HG02759 (cell line): Measurements from ENCODE around the gene HES2.
"Not testable (repeated sequence)": the region's sequence is repeated elsewhere in the genome, so short reads cannot be mapped to it uniquely, and the experiment has no call there.

ENCODE experiments used
- ATAC-seq: cut with Tn5 transposase; IDR thresholded peaks from one replicate; pipeline ENCODE4 v1.9.1; 2021; ENCODE audit warnings: mild to moderate bottlenecking, moderate library complexity; ENCODE audit not compliant: unreplicated experiment

Gene HES2, protein sequence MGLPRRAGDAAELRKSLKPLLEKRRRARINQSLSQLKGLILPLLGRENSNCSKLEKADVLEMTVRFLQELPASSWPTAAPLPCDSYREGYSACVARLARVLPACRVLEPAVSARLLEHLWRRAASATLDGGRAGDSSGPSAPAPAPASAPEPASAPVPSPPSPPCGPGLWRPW

GRCh38 chr1:6419804-6420453 lies at the start of gene HES2:
Gene HES2, minus strand, starts transcription at chr1:6419919. Its CDS starts 99 bp downstream, at chr1:6419820.
- ATAC-seq: no peak

DNA sequence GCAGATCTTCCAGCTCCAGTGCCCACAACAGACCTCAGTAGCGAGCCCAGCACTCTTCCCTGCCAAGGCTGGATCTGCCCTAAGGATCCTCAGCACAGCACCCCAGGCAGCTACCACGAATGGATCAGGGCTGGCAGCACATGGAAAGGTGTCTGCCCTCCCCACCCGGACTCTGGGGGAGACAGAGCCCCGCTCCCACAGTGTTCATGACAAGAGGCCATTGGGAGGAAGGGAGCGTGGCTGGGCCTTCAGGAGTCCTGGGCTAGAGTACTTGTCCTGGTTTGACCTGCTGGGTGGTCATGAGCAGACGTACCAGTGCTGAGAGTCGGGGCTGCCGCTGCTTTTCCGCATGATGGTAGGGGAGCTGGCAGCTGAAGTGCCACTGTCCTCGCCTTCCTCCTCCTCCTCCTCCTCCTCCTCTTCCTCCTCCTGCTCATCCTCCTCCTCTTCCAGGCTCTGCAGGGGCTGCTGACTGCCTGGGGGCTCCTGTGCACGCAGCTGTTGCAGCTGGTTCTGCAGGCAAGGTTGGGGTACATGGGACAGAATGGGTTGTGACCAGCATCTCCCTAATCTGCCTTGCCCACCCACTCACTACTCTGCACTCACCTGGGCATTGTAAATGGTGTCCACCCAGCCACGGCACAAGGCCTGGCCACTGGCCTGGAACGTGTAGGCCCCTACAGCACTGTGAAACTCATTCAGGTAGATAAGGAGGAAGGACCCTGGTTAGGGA lies 49.2 kb upstream of the HES2 start:
- ATAC-seq: no peak

GRCh38 chr1:6467744-6468688 lies 48.3 kb upstream of the HES2 start:
- ATAC-seq: no peak

DNA sequence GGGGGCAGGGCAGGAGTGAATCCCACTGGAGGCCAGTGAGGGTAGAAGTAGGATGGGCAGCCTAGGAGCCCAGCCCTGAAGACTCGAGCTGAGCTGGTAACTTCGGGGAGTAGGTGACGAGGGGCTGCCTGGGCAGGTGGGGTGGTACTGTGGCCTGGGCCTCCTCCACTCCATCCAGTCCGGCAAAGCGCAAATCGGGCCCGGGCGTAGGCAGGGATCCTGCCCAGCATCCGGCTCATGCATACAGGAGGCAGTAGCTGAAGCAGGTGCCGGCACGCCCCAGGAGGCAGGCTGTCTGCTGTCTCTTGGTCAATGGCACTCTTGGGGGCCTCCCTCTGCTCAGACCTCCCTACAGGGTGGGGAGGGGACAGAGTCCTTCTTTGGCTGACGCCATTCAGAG lies 47.5 kb upstream of the HES2 start:
- no peak for ATAC-seq

DNA sequence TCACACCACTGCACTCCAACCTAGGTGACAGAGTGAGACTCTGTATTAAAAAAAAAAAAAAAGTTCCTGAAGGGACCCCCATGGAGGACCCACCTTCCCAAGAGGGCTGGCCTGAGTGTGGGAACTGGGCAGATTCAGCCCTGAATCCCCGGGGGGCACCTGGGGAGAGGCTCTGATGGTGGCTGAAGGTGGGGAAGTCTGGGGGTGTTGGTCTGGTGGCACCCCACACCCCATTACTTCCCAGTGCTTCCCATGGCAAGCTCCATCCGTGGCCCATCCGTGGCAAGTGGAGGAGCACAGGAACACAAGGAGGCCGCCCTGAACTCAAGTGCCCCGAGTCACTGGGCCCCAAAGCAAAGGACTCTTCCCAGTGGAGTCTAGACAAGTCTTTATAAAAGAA lies 47.0 kb upstream of the HES2 start:
- ATAC-seq: no peak

DNA sequence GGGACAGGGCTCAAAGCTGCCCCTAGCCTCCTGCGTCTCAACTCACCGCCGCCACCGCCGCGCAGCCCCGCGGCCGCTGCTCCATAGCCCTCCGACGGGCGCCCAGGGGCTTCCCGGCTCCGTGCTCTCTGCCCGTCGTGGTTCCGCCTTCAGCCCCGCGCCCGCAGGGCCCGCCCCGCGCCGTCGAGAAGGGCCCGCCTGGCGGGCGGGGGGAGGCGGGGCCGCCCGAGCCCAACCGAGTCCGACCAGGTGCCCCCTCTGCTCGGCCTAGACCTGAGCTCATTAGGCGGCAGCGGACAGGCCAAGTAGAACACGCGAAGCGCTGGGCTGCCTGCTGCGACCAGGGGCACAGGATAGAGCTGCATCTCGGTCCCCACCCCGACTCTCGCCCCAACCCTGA lies 46.3 kb upstream of the HES2 start, which contains the start of gene TNFRSF25:
Gene TNFRSF25 (minus strand): TSS at position 151 of the 400 bp plus-strand sequence. CDS start 66 bp downstream, at position 85.
- ATAC-seq: no peak

GRCh38 chr1:6465461-6466005 lies 45.8 kb upstream of the HES2 start:
- no peak for ATAC-seq

- ATAC-seq: no peak
Observed at GRCh38 chr1:6464915-6465314, 45.2 kb upstream of the HES2 start.

GRCh38 chr1:6464514-6464836 lies 44.8 kb upstream of the HES2 start:
- no peak for ATAC-seq

GRCh38 chr1:6463120-6463412 lies 43.3 kb upstream of the HES2 start:
- no peak for ATAC-seq

DNA sequence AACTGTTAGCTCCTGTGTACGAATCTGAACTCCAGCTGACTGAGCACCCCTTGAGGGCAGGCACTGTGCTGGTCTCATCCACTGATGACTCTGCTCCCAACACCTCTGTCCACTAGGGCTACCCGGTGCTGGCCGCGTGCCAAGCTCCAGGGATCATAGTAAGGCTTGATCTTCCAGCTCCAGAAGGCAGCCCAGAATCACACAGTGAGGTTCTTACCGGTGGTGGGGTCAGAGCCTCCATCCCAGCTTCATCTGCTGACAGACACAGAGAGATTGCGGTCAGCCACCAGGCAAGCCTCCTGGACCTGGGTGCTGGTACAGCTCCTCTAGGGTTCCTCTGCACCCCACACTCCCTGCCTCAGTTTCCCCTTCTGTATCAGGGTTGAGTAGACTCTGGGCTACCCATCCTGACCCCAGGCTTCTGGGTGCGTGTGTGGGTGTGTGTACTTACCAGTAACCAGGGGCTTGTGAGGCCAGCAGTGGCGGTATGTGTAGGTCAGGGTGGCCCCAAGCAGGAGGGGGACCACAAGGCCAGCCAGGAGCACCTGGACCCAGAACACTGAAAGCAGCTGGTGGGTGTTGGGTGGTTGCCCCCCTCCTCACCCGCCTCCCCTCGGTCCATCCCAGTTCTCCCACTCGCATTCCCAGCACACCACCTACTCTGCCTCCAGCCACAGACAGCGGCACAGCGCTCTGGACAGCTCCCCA lies 42.8 kb upstream of the HES2 start:
- no peak for ATAC-seq

- ATAC-seq: no peak
Observed at GRCh38 chr1:6461538-6462411, 42.1 kb upstream of the HES2 start.

DNA sequence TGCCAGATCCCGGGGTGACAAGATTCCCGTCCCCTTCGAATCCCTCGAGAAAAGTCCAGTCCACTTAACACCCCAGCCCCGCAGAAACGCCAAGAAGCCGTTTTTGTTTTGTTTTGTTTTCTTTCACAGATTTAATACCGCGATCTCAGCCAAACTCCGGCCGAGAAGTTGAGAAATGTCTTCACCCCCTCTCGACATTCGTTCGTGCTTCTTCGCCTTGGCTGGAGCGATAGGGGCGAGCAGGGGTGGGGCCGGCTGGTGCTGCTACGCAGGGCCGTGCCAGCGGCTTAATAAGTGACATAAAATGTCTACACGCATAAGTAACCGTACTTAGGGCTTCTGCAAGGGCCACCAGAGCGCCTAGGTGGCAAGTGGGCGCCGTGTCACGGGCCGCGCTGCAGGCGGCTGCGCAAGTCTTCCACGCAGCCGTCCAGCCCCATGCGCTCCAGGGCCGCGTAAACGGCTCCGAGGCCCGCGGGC lies 41.4 kb upstream of the HES2 start:
- ATAC-seq: no peak

GRCh38 chr1:6460301-6461050 lies 40.8 kb upstream of the HES2 start:
- ATAC-seq: no peak

- no peak for ATAC-seq
Observed at GRCh38 chr1:6459850-6460265, 40.1 kb upstream of the HES2 start.

DNA sequence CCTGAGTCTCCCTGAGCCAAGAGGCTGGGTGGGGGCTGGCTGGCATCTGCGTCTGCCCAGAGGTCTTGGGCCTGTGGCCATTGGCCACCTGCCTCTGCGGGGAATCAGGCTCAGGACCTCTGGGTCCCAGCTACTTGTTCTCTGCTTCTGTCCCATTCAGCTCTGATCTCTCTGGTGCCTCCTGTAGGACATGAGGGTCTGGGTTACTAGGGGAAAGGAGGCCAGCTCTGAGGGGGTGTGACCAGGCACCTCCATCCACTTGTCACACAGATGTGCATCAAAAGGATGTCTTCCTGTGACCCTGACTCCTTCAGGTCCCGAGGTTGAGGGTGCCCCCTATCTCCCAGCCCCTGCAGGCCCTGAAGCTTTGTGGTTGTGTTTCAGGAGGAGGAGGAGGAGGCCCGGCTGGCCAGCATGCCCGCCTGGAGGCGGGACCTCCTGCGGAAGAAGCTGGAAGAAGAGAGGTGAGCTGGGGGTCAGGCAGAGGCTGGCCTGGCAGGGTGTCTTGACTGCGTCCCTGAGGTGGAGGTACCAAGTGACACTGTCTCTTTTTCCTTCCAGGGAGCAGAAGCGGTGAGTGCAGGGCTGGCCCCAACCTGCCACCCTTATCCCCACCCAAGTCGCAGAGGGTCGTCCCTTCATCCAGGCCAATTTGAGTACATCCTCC lies 37.2 kb upstream of the HES2 start:
- no peak for ATAC-seq

DNA sequence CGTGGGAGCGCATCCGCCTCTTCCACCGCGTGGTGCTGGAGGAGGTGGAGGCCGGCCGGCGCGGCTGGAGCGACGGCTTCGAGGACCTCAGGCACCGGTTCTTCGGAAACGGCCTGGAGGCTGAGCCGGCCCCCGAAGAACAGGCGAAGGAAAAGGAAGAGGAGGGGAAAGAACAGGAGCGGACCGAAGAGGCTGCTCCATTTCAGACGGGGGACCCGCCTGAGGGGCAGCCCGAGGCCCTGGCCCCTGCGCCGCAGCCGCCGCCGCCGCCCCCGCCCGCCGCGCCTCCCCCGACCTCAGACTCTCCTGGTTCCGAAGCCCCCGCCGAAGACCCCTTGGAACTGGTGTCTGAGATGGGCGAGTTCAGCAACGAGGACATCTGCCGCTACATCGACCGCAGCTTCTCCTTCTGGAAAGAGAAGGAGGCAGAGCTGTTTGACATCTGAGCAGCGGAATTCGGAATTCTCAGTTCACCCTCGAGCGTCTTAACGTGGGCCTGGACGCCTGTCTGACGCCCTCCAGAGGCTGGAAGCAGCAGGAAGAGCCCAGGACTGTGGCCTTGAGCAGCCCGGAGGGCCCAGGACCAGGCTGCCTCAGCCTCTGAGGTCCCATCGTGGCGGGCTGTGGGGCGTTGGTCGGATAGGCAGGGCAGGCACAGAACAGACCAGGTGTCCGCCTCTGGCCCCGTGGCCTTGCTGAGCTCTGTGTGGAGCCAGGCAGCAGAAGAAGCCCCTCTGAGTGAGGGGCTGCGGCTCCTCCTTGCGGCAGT lies 36.2 kb upstream of the HES2 start:
- ATAC-seq: not testable (repeated sequence)
